ENCODE results near the gene SYVN1. TPM values are rescaled to one million over a fixed set of nuclear protein-coding genes. Genes with fewer than 3 reads are reported as not detected.

SYVN1 gene
- polyA plus RNA-seq, 1 of the 3 experiments (the other 2 are of a cell fraction), result 31.9 TPM

GRCh38 chr11:65095427-65095826 is 38.9 kb downstream of the SYVN1 start (continued):
- TF ChIP-seq USF2 (IDR thresholded peaks at IDR 0.05; ENCODE audit: borderline replicate concordance, low read depth, low read length), result no peak
- no peak for TF ChIP-seq FOXJ3 (CRISPR knock-in tag; IDR thresholded peaks at IDR 0.05)
- TF ChIP-seq RCOR1 (IDR thresholded peaks at IDR 0.05; ENCODE audit: low read length), result no peak

GRCh38 chr11:65090628-65091027 is 43.7 kb downstream of the SYVN1 start:
- no peak for DNase-seq
- H3K4me3 ChIP-seq (ENCODE audit: low read depth in 2 of 2, low read length in 1 of 2), result no peak overlapping the region
- H3K36me3 ChIP-seq (replicated peaks in 1 of 2; ENCODE audit: control insufficient read depth in 1 of 2, insufficient read depth in 2 of 2, low read length in 1 of 2), result peaks cover under 1 to 31% of the 10 kb centered on the region in 2 experiments
- H4K20me1 ChIP-seq (ENCODE audit: insufficient read depth), result no peaks in the 10 kb centered on the region
- TF ChIP-seq ELF1 (IDR thresholded peaks at IDR 0.05) (no peak), SIN3A (IDR thresholded peaks at IDR 0.05; ENCODE audit: borderline replicate concordance, low read depth, low read length) (no peak), TAF1 (IDR thresholded peaks at IDR 0.05; ENCODE audit: borderline replicate concordance, low read depth, low read length) (no peak), PBX3 (IDR thresholded peaks at IDR 0.05) (no peak), EZH2phosphoT487 (IDR thresholded peaks at IDR 0.05; ENCODE audit: borderline replicate concordance, low read depth) (no peak), SMC3 (IDR thresholded peaks at IDR 0.05; ENCODE audit: low read depth, low read length) (no peak), RAD21 (IDR thresholded peaks at IDR 0.05; ENCODE audit: low read length) (no peak), YY1 (IDR thresholded peaks at IDR 0.05; ENCODE audit: low read depth) (no peak), CTCF (IDR thresholded peaks at IDR 0.05) (no peak), RFX5 (IDR thresholded peaks at IDR 0.05; ENCODE audit: low read length) (no peak), POLR2AphosphoS5 (IDR thresholded peaks at IDR 0.05; ENCODE audit: low read depth, low read length) (no peak)
- TF ChIP-seq, protein P1, sequence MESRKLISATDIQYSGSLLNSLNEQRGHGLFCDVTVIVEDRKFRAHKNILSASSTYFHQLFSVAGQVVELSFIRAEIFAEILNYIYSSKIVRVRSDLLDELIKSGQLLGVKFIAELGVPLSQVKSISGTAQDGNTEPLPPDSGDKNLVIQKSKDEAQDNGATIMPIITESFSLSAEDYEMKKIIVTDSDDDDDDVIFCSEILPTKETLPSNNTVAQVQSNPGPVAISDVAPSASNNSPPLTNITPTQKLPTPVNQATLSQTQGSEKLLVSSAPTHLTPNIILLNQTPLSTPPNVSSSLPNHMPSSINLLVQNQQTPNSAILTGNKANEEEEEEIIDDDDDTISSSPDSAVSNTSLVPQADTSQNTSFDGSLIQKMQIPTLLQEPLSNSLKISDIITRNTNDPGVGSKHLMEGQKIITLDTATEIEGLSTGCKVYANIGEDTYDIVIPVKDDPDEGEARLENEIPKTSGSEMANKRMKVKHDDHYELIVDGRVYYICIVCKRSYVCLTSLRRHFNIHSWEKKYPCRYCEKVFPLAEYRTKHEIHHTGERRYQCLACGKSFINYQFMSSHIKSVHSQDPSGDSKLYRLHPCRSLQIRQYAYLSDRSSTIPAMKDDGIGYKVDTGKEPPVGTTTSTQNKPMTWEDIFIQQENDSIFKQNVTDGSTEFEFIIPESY (IDR thresholded peaks at IDR 0.05; ENCODE audit: borderline replicate concordance, low read depth), result no peak
- no peaks in the 10 kb centered on the region for H3K27me3 ChIP-seq (ENCODE audit: insufficient read depth)
- H3K79me2 ChIP-seq (ENCODE audit: insufficient read depth), result peaks cover 4% of the 10 kb centered on the region
- no peak overlapping the region for H2AFZ ChIP-seq (ENCODE audit: low read depth)
- H3K9me2 ChIP-seq, result no peaks in the 10 kb centered on the region
- no peak overlapping the region for H3K27ac ChIP-seq (ENCODE audit: low read depth in 2 of 2, low read length in 1 of 2)
- POLR2A ChIA-PET, result no interaction called here
- WGBS (ENCODE audit: low lambda C conversion rate), result 92% methylated on average over 4 of the region's 4 CpGs
- H3K4me2 ChIP-seq, result no peak overlapping the region
- H3F3A ChIP-seq (replicated peaks; ENCODE audit: insufficient read depth), result peaks cover 23% of the 10 kb centered on the region
- CTCF ChIA-PET, result interaction anchor here (1.9 to 2.6 kb wide), 2 partner anchors 19 to 22 kb away, joined by 11 to 13 read pairs; partner anchors contain the start of gene TM7SF2
- H3K9me3 ChIP-seq, result no peaks in the 10 kb centered on the region
- peaks cover 0 to 1% of the 10 kb centered on the region in 2 experiments; a peak in 1 of 4 replicates for H3K4me1 ChIP-seq (ENCODE audit: control insufficient read depth in 1 of 2, insufficient read depth in 2 of 2, low read depth in 1 of 2, low read length in 1 of 2)
- H3K9ac ChIP-seq, result no peak overlapping the region
